Stimulated activated effector memory CD8-positive, alpha-beta T cell treated with anti-CD3 and anti-CD28 coated beads, Interleukin-12 subunit alpha, Interleukin-12 subunit beta, amount 100 ng/mL, for 72 hours (primary cell): ENCODE results near the gene PPP6R1.

ENCODE experiments used
- ATAC-seq: fragments of 150-1000 bp; cut with Tn5 transposase; 2 replicates; pipeline ENCODE4 v1.10.0; 2021
- DNase-seq, 2 donors: peaks; one replicate each; pipeline ENCODE4 v3.0.0; 2021 to 2022; ENCODE audit warnings: low spot score in 2 of 2
- H3K27ac Mint-ChIP-seq: one replicate; pipeline ENCODE4 v1.8.0; 2022; ENCODE audit warnings: mild to moderate bottlenecking, mixed read lengths
- H3K36me3 Mint-ChIP-seq: one replicate; pipeline ENCODE4 v1.8.0; 2022; ENCODE audit warnings: mild to moderate bottlenecking, mixed read lengths
- H3K4me1 Mint-ChIP-seq: one replicate; pipeline ENCODE4 v1.8.0; 2022; ENCODE audit warnings: mixed read lengths
- H3K4me3 Mint-ChIP-seq: one replicate; pipeline ENCODE4 v1.8.0; 2022; ENCODE audit warnings: mild to moderate bottlenecking, mixed read lengths
- H3K9me3 Mint-ChIP-seq: one replicate; pipeline ENCODE4 v1.8.0; 2022; ENCODE audit warnings: mixed read lengths

PPP6R1 gene

DNA sequence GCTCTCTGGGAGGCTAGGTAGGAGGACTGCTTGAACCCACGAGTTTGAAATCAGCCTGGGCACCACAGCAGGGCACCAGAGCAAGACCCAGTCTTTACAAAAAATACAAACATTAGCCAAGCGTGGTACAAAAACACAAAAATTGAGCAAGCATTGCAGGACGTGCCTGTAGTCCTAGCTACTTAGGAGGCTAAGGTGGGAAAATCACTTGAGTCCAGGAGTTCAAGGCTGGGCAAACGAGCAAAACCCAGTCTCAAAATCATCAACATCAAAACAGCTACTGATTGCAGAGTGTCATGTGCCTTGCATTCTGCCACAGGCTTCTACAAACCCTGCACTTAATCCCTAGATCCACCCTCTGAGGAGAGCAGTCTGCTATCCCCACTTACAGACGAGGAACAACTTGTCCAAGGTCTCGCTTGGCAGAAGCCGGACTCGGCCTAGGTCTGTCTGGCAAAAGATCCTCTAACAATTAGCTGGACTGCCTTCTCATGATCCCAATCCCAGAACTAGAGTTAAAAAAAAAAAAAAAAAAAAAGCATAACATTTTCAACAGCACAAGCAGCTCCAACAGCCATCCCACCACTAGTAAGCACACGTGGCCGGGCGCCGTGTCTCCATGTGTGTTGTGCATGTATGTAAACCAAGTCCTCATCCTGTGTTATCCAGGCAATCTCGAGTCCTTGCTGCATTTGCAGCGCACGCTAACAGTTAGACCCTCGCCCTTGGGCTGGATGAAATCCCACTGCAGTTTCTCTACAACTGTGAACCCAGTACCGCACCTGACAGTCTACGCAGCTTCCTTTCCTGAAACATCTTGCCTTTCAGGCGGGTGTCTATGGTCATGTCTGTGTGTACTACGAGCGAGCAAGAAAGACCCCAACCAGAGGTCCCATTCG, 2.0 kb downstream of the PPP6R1 start:
- peak overlapping the region; percentile 99 for H3K27ac Mint-ChIP-seq
- peak overlapping the region; percentile 99 for H3K4me3 Mint-ChIP-seq
- H3K36me3 Mint-ChIP-seq = peaks cover 64% of the 10 kb centered on the region
- no peaks in the 10 kb centered on the region for H3K9me3 Mint-ChIP-seq
- peaks cover 69% of the 10 kb centered on the region for H3K4me1 Mint-ChIP-seq
- no peak for DNase-seq
- no peak for ATAC-seq

DNA sequence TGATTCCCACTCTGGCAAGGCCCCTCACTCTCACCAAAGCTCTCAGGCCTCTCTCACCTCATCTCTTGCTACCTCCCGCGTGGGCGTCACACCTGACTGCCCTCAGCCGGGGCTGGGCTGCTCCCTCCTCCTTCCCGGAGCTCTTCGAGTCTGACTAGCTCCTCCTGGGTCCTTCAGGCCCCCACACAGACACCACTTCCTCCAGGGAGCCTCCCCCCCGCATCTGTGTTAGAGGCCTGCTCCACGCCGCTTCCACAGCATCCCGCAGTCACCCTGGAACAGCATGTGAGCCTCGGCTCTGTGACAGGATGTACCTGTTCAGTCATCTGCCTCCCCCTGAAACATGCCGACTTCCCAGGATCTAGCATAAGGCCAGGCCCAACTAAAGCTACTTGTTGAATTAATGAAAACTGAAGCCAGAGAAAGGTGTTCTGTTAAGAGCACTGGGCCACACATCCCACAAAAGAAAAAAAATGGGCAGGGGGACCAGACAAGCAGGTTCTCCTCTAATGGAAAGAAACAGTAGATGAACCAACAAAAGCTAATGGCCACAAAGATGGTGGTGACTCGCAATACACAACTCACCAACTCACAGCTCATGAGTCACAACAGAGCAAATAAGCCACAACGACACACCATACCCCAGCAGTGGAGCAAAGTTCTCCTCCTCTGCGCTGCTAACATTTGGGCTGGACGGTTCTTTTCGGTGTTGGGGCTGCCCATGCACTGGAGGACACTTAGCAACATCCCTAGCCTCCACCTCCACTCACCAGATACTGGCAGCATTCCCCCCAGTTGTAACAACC, 3.0 kb downstream of the PPP6R1 start:
- peaks cover 79% of the 10 kb centered on the region for H3K4me1 Mint-ChIP-seq
- peaks cover 74% of the 10 kb centered on the region for H3K36me3 Mint-ChIP-seq

DNA sequence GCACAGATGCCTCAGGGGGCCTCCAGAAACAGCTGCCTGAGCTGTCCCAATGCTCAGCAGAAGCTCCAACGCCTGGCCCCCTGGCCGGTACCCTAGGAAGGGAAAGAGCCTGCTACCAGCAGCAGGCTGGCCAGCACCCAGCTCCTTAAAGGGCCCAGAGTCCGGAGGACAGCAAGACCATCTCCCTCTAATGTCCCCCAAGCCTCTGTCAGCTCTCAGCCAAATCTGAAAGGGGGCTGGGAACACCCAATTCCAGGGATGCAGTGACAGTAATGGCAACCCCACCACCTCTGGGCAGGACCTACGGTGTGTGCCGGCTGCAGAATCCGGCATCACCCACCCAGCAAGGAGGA, 4.2 kb downstream of the PPP6R1 start:
- H3K36me3 Mint-ChIP-seq = peaks cover 84% of the 10 kb centered on the region

More for the DNA sequence above, 3.0 kb downstream of the PPP6R1 start:
- peak overlapping the region; percentile 99 for H3K27ac Mint-ChIP-seq
- H3K4me3 Mint-ChIP-seq = peak overlapping the region; percentile 99
- ATAC-seq (peak; percentile 47), DNase-seq (peak; percentile 32 to 71)
- H3K9me3 Mint-ChIP-seq = no peaks in the 10 kb centered on the region

DNA sequence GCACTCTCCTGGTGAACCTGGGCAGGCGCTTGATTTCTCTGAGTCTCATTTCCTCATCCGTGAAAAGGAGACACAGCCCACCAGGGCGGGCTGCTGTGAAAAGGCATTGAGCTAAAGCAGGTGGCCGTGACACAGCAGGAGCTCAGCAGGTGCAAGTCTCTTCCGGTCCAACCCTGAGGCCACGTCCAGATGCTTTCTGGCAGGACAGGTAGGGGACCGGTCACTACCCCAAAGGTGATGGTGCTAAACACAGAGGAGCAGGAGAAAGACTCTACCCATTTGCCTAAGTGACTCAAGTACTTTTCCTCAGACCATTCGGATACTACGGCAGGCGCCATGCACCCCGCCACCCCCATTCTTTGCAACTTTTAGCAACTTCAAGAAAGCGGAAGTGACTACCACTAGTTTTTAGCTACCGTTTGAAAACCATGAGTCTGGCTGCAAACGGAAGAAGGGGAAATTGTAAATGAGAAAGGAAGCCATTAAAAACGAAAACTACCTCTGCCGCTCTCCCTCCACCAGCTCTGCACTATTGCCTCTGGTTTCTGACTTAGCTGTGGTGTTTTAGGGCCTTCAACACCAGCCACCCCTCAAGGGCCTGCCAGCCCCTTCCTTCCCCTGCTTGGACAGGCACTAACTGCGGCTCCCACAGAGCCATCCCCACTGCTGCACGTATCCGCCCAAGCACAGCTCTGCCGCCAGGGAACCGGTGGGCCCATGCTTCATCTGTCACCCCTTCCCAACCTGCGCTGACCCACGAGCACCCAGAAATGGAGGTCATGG, 4.8 kb downstream of the PPP6R1 start:
- ATAC-seq = peak; percentile 33
- Mint-ChIP-seq H3K4me1 (peaks cover 75% of the 10 kb centered on the region), H3K27ac (peak overlapping the region; percentile 99), H3K4me3 (peak overlapping the region; percentile 99), H3K9me3 (no peaks in the 10 kb centered on the region), H3K36me3 (peaks cover 84% of the 10 kb centered on the region)
- DNase-seq = peak; percentile 31 to 80

More for the DNA sequence above, 4.2 kb downstream of the PPP6R1 start:
- Mint-ChIP-seq H3K4me1 (peaks cover 75% of the 10 kb centered on the region), H3K9me3 (no peaks in the 10 kb centered on the region), H3K4me3 (peak overlapping the region; percentile 99), H3K27ac (peak overlapping the region; percentile 99)
- ATAC-seq (no peak), DNase-seq (no peak)

DNA sequence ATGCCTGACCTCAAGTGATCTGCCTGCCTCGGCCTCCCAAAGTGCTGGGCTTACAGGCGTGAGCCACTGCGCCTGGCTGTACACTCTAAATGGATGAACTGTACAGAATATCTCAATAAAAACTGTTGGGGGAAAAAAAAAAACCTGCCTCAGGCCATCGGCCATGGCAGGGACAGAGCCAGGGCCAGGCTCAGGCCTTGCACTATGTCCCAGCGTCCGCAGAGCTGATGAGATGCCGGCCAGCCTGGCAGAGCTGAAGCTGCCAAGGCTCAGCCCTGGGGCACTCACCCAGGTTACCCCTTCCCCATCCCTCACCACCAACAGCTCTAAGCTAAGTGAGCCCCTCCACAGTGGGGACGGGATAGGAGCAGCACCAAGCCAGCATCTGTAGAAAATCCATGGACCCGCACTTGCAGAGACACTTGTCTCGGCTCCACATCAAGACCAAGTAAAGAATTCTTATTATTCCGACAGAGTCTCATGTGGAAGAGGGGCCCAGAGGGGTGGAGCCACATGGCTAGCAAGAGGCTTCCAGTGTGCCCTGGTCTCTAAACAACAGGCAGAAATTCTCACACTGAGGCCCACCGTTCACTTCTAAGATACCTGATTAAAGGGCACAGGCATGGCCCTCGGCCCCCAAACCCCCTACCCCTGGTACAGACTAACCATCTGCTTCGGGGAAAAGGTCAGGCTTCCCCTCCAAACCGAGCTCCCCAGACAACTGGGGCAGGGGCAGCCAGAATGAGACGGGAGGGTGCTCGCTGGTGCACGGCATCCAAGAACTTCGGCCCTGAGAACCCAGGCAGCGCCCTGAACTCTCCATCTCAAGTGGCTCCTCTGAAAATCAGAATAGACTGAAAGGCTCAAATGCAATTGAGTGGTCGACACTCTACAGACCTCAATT, 5.8 kb downstream of the PPP6R1 start:
- Mint-ChIP-seq H3K9me3 (no peaks in the 10 kb centered on the region), H3K36me3 (peaks cover 86% of the 10 kb centered on the region), H3K4me1 (peaks cover 86% of the 10 kb centered on the region), H3K4me3 (peak overlapping the region; percentile 99), H3K27ac (peak overlapping the region; percentile 99)
- no peak for DNase-seq
- no peak for ATAC-seq

DNA sequence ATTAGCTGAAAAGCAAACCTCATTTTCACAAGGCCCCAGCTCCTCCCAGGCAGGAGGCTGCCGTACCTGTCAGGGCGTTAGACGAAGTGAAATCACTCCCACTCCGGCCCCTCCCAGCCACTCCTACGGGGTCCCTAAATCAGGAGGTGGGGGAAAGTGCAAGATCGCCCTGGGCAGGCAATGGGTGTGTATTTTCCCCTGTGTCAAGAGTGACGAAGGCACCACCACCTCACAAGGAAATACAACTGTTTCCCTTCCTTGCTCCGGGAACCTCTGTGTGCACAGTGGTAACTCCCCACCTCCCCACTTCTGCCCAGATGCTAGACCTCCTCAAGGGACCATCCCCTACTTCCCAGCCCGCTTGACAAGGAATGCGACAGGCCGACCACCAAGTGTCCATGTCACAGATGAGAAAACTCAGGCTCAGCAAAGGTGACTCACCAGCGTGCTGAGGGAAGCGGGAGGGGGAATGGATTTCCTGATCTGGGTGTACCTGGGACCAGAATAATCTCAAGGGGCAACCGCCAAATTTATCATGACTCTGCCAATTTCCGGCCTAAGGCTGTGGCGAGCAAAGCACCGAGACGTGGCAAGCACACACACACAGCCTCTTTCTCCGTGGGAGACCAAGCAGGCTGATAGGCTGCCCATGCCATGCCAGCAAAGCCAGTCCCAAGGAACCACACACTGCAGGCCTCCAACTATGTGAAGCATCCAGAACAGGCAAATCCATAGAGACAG, 7.3 kb downstream of the PPP6R1 start:
- peak overlapping the region; percentile 99 for H3K4me3 Mint-ChIP-seq
- peaks cover 80% of the 10 kb centered on the region for H3K36me3 Mint-ChIP-seq
- ATAC-seq = peak; percentile 62
- H3K9me3 Mint-ChIP-seq = no peaks in the 10 kb centered on the region
- peak; percentile 27 to 63 for DNase-seq
- peaks cover 73% of the 10 kb centered on the region for H3K4me1 Mint-ChIP-seq
- H3K27ac Mint-ChIP-seq = peak overlapping the region; percentile 99

DNA sequence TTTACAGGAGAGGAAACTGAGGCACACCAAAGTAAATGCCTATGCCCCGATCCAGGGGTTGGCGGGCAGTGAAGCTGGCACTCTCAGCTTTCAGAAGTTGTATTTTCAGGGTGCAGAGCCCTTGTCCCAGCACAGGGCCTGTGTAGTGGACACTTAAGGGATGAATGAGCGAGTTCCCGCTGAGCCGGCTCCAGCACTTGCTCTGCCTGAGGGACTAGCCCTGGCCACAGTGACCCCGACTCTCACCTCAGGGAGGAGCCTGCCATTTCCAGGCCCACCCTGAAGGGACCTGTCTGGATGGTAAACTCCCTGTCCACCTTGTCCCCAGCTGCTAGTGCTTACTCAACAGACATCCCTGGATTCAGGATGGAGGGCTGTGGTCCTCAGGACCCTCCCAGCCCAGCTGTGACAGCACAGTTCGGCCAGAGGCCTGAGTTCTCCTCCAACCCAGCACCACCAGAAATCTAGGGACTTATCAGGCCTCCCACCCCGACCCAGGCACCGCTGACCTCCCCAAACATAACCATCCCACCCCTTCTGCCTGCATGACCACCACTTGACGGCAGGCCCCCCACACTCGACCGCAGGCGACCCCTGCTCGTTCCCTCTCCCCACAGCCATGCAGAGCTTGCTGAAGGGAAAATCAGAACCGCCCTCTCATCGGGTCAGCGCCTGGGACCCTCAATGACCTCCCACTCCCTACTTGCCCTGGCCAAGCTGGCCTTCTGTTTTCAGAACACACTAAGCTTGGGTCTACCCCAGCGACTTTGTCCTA, 8.4 kb downstream of the PPP6R1 start:
- peaks cover 80% of the 10 kb centered on the region for H3K36me3 Mint-ChIP-seq
- peak overlapping the region; percentile 99 for H3K27ac Mint-ChIP-seq
- H3K9me3 Mint-ChIP-seq = no peaks in the 10 kb centered on the region
- H3K4me1 Mint-ChIP-seq = peaks cover 62% of the 10 kb centered on the region
- H3K4me3 Mint-ChIP-seq = peak overlapping the region; percentile 99
- ATAC-seq (no peak), DNase-seq (no peak)

DNA sequence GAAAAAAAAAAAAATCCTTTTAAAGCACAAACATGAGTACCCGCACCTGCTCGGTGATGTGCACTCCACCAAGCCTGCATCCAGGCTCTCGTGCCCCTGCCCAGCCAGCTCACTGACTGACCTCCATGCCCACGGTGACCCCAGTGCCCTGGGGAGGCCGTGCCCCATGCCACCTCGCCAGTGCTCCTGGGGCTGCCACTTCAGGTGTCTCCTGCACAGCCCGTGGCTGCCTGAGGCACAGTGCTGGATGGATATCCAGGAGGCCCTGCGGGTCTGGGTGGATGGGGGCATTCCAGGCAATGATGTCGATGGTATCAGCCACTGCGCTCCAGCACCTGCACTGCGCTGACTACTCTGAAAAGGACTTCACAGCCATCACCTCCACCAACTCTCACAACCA, 9.0 kb downstream of the PPP6R1 start:
- no peak overlapping the region for H3K27ac Mint-ChIP-seq
- no peak overlapping the region for H3K4me3 Mint-ChIP-seq
- H3K36me3 Mint-ChIP-seq = peaks cover 80% of the 10 kb centered on the region
- H3K9me3 Mint-ChIP-seq = no peaks in the 10 kb centered on the region
- DNase-seq = no peak
- H3K4me1 Mint-ChIP-seq = peaks cover 56% of the 10 kb centered on the region
- no peak for ATAC-seq

DNA sequence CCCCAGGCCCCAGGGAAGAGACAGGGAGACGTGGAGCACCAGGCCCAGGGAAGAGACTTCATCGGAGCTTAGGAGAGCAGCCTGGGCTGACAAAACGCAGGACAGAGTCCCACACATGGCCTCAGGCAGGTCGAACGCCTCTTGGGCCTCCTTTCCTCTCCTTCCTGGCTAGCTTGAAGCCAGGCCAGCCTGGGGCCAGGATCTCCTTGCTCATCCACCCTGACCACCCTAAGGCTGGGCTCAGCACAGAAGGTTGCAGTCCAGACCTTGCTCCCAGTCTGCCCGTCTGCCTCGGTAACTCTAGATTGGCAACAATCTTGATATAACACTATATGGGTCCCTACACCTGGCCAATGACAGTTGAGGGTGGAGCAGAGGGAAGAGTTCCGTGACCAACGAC, 10.1 kb downstream of the PPP6R1 start:
- peaks cover 51% of the 10 kb centered on the region for H3K4me1 Mint-ChIP-seq
- no peak overlapping the region for H3K4me3 Mint-ChIP-seq

DNA sequence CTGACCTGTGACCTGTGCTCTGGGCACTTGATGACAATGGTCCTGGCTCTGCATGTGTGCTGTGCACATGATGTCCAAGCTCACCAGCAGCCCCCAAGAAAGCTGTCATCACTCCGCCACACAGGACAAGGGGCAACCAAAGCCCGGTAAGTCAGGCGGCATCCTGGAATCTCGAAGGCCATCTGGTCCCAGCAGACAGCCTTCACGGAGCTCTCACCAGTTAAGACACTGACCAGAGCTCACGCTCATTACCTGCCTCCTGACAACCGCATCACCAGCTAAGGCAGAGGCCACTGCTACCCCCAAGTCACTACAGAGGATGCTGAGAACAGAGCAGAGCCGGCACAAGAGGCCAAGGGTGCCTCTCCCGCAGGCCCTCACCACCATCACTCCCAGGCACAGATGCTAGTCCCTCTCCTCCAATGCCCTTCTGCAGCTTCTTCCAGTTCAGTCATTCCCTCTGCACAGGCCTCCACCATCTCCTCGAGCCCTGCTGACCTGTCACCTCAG, 10.6 kb downstream of the PPP6R1 start:
- H3K36me3 Mint-ChIP-seq = peaks cover 87% of the 10 kb centered on the region
- ATAC-seq (no peak), DNase-seq (no peak)
- peak overlapping the region; percentile 87 for H3K27ac Mint-ChIP-seq
- H3K9me3 Mint-ChIP-seq = no peaks in the 10 kb centered on the region
- H3K4me3 Mint-ChIP-seq = no peak overlapping the region
- peaks cover 46% of the 10 kb centered on the region for H3K4me1 Mint-ChIP-seq

More for the DNA sequence above, 10.1 kb downstream of the PPP6R1 start:
- ATAC-seq (no peak), DNase-seq (no peak)
- H3K27ac Mint-ChIP-seq = peak overlapping the region; percentile 87
- H3K36me3 Mint-ChIP-seq = peaks cover 87% of the 10 kb centered on the region
- H3K9me3 Mint-ChIP-seq = no peaks in the 10 kb centered on the region

DNA sequence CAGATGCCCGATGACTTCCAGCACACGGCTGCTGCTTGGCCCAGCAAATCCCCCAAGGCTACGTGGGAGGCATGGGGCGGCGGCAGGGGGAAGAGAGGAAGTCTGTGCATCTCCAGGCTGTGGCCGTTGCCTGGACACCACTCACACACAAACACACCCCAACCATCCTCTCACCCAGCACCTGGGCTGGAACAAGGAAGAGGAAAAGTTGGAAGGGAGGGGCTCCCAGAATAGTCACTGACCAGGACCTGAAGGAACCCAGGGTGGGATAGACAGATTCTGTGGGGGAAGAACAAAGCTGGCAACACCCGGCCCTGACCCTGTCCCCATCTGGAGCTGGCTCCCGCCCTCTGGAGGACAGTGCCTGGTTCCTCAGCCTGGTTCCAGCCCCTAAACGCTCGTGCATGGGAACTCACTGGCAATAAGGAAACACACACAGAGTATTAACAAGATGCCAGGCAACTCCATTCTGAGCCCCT, 11.2 kb downstream of the PPP6R1 start:
- peaks cover 44% of the 10 kb centered on the region for H3K4me1 Mint-ChIP-seq
- peaks cover 88% of the 10 kb centered on the region for H3K36me3 Mint-ChIP-seq
- no peak for ATAC-seq
- no peak overlapping the region for H3K4me3 Mint-ChIP-seq
- H3K27ac Mint-ChIP-seq = no peak overlapping the region
- H3K9me3 Mint-ChIP-seq = no peaks in the 10 kb centered on the region
- no peak for DNase-seq

DNA sequence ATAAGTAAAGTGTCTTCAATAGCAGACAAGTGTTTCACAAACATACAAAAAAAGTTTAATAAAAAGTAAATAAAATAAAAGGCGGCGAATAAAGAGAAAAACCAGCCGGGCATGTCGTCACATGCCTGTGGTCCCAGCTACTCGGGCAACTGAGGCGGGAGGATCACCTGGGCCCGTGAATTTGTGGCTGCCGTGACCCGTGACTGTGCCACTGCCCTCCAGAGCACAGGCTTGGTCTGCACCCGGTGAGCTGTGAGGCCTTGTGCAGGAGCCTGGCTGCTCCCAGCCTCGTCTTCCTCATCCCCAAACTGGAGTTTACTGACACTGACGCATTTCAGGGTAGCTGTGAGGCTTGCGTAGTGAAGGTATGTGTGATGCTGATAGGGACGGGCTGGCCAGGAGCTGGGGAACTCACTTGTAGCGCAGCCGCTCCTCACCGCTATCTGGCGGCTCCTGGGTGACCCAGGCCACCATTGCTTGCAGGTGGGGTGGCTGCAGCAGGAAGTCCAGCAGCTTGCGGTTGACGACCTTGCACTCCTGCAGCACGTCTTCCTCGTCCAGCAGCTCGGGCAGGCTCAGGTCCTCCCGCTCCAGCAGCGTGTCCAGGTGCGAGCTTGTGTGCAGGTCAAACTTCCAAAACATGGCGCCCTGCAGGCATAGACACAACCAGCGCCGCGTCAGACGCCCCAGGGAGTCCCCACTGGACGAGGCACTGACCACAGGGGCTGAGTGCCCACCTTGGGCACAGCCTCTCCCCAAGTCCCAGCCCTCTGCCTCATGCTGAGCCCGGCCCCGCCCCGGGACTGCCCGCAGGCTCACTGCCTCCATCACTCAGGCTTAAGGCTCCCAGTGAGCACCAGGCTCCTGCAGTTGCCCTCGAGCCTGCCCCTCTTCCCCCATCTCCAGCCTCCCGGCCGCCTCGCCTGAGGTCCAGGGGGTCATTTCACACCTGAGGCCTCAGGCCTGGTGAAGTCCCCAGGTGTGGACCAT, 12.1 kb downstream of the PPP6R1 start:
- no peak for ATAC-seq
- Mint-ChIP-seq H3K4me1 (peaks cover 42% of the 10 kb centered on the region), H3K4me3 (no peak overlapping the region), H3K36me3 (peaks cover 88% of the 10 kb centered on the region), H3K9me3 (no peaks in the 10 kb centered on the region), H3K27ac (no peak overlapping the region)
- DNase-seq = no peak
